NCI-H2196 (cell line): ENCODE results near the gene GPR22.
A peak's percentile ranks its signal among the peaks of the same experiment; 100 is the strongest.

Experiments
- DNase-seq: peaks from one replicate; lab custom pipeline; 2025; ENCODE audit not compliant: unreplicated experiment; lab: John Stamatoyannopoulos, UW

GPR22 gene

GRCh38 chr7:107474104-107474521, 4.3 kb downstream of the GPR22 start:
- DNase-seq, result no peak

- no peak for DNase-seq
These were observed 9.4 kb downstream of the GPR22 start for GRCh38 chr7:107479303-107479702.

- DNase-seq, result no peak
These were observed 11.1 kb downstream of the GPR22 start for GRCh38 chr7:107480932-107481331.

GRCh38 chr7:107482571-107482970, 12.7 kb downstream of the GPR22 start:
- DNase-seq, result no peak

- no peak for DNase-seq
These were observed 16.2 kb downstream of the GPR22 start for GRCh38 chr7:107486041-107486440.

- DNase-seq, result no peak
These were observed 23.0 kb downstream of the GPR22 start for GRCh38 chr7:107492875-107493274.

GRCh38 chr7:107494315-107494751, 24.5 kb downstream of the GPR22 start:
- no peak for DNase-seq

- DNase-seq, result no peak
These were observed 25.0 kb downstream of the GPR22 start for GRCh38 chr7:107494884-107495283.

GRCh38 chr7:107495516-107495915, 25.7 kb downstream of the GPR22 start:
- no peak for DNase-seq

- DNase-seq, result no peak
These were observed 29.9 kb downstream of the GPR22 start for GRCh38 chr7:107499731-107500130.

- DNase-seq, result no peak
These were observed 31.7 kb downstream of the GPR22 start for GRCh38 chr7:107501593-107501992.

- DNase-seq, result no peak
These were observed 32.3 kb downstream of the GPR22 start for GRCh38 chr7:107502154-107502553.

- no peak for DNase-seq
These were observed 32.9 kb downstream of the GPR22 start for GRCh38 chr7:107502797-107503196.

- DNase-seq, result no peak
These were observed 33.8 kb downstream of the GPR22 start for GRCh38 chr7:107503687-107504086.

- DNase-seq, result no peak
These were observed 35.5 kb downstream of the GPR22 start for GRCh38 chr7:107505362-107505761.

- DNase-seq, result peak; percentile 92
These were observed 36.3 kb downstream of the GPR22 start for GRCh38 chr7:107505997-107506673.

GRCh38 chr7:107506674-107507339, 37.0 kb downstream of the GPR22 start:
- peak; percentile 79 for DNase-seq
